ENCODE data around the gene PAK4. TPM values are rescaled to one million over a fixed set of nuclear protein-coding genes. Genes with fewer than 3 reads are reported as not detected.

PAK4 gene
- total and polyA plus RNA-seq, 9 of the 15 experiments (the other 6 are each of a cell fraction or from before 2014, with no cell fraction given) = 0.21 to 33.5 (median 5.8) TPM

DNA sequence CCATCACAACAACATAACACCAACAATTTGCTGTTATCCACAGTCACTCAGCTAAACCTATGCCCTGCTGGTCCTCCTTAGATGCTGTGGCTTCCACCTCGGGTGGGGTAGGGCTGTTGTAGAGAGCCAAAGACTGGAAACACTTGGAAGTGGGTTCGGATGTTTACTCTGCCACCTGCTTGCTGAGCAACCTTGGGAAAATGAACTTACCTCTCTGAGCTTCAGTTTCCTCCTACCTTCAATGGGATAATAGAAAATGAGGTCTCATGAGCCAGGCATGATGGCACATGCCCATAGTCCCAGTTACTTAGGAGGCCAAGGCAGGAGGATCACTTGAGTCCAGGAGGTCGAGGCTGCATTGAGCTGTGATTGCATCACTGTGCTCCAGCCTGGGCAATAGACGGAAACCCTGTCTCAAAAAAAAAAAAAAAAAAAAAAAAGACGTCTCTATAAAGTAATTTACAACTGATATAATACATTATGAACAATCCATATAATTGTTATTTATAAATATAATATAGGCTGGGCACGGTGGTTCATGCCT lies 81.8 kb downstream of the PAK4 start:
- intact Hi-C loops (cut with micrococcal nuclease) (loop anchor here (5.0 kb wide), 1 partner anchor 85 kb away; no protein-coding TSS in a partner anchor), in situ Hi-C loops (cut with MboI) (no loop called here)
- H3K36me3 ChIP-seq (ENCODE audit: control insufficient read depth, insufficient read depth, low read length) = no peaks in the 10 kb centered on the region
- no peak overlapping the region for H3K4me3 ChIP-seq
- no TSS peak for BruUV-seq (replicated peaks)
- FAIRE-seq (no peak), ATAC-seq (no peak), DNase-seq (ENCODE audit: extremely low read depth in 1 of 4, low spot score in 3 of 4) (no peak)
- H3K79me2 ChIP-seq (ENCODE audit: control insufficient read depth, insufficient read depth, low read length) = no peaks in the 10 kb centered on the region
- no peaks in the 10 kb centered on the region; the same call in 1 of the 2 replicates for H4K20me1 ChIP-seq (replicated peaks; ENCODE audit: control insufficient read depth, insufficient read depth, low read length)
- H2AFZ ChIP-seq (ENCODE audit: low read depth, low read length) = no peak overlapping the region
- no peaks in the 10 kb centered on the region for H3K9me3 ChIP-seq (replicated peaks; ENCODE audit: control insufficient read depth, insufficient read depth, low read depth, low read length)
- H3K27me3 ChIP-seq (ENCODE audit: control insufficient read depth in 2 of 2, insufficient read depth in 2 of 2, low read length in 2 of 2) = no peaks in the 10 kb centered on the region
- 35% methylated on average over 6 of the region's 6 CpGs for WGBS (ENCODE audit: insufficient coverage, low coverage, missing lambda C conversion rate)
- ChIA-PET CTCF (ENCODE audit: low intra/inter-chr PET ratio) (interaction anchor here (0.7 kb wide), 1 partner anchor 243 kb away, joined by 4 read pairs; no protein-coding TSS in a partner anchor), POLR2A (interaction anchor here (0.6 to 0.7 kb wide), 3 partner anchors 82 to 176 kb away, joined by 3 read pairs; partner anchors contain the start of gene PAK4)
- peaks cover 19 to 30% of the 10 kb centered on the region in 2 experiments for H3K4me1 ChIP-seq (replicated peaks in 1 of 2; ENCODE audit: control insufficient read depth in 2 of 2, insufficient read depth in 2 of 2, low read length in 2 of 2)
- no peak overlapping the region for H3K4me2 ChIP-seq (ENCODE audit: insufficient read depth, low read length)
- no peak overlapping the region for H3K9ac ChIP-seq (ENCODE audit: insufficient read depth in 1 of 2, low read depth in 2 of 2, low read length in 2 of 2)
- no peaks in the 10 kb centered on the region for H3K9me1 ChIP-seq (ENCODE audit: control insufficient read depth, insufficient read depth, low read length)
- H3K27ac ChIP-seq (ENCODE audit: extremely low read depth, low read depth, low read length) = no peak overlapping the region
- TF ChIP-seq TAF15 (IDR thresholded peaks at IDR 0.05; ENCODE audit: low read depth, low read length) (no peak), MYC (IDR thresholded peaks at IDR 0.05; ENCODE audit: low read depth, low read length) (no peak), MYC (CRISPR knock-in tag; IDR thresholded peaks at IDR 0.05; ENCODE audit: borderline replicate concordance, low read depth) (no peak), ZFP36 (IDR thresholded peaks at IDR 0.05; ENCODE audit: low read depth, low read length, partially characterized antibody) (peak; percentile 56), FOXA1 (IDR thresholded peaks at IDR 0.05; ENCODE audit: borderline replicate concordance) (no peak), POLR3A (IDR thresholded peaks at IDR 0.05; ENCODE audit: borderline replicate concordance, extremely low read depth, insufficient read depth, insufficient read length) (no peak), CBX5 (IDR thresholded peaks at IDR 0.05; ENCODE audit: borderline replicate concordance, low read depth) (no peak), NFIX (CRISPR knock-in tag; IDR thresholded peaks at IDR 0.05; ENCODE audit: low read depth) (no peak), TRIM24 (IDR thresholded peaks at IDR 0.05) (peak in 1 of 2 experiments; percentile 57; a peak in 1 of 4 replicates), JUND (IDR thresholded peaks at IDR 0.05; ENCODE audit: borderline replicate concordance, low read depth, low read length) (no peak), JUND (tag; IDR thresholded peaks at IDR 0.05; ENCODE audit: borderline replicate concordance, low read depth, low read length) (no peak), MNT (conservative IDR thresholded peaks at IDR 0.05) (no peak), XRCC5 (IDR thresholded peaks at IDR 0.05; ENCODE audit: low read depth, low read length) (no peak), MTF1 (CRISPR knock-in tag; IDR thresholded peaks at IDR 0.05; ENCODE audit: borderline replicate concordance) (no peak), SP2 (IDR thresholded peaks at IDR 0.05; ENCODE audit: extremely low read depth, low read depth, low read length, poor library complexity, severe bottlenecking) (no peak), ZNF707 (CRISPR knock-in tag; conservative IDR thresholded peaks at IDR 0.05) (no peak), MTA3 (IDR thresholded peaks at IDR 0.05; ENCODE audit: borderline replicate concordance) (no peak), FOSL1 (tag; conservative IDR thresholded peaks at IDR 0.05) (no peak)
- TF ChIP-seq, protein P1, sequence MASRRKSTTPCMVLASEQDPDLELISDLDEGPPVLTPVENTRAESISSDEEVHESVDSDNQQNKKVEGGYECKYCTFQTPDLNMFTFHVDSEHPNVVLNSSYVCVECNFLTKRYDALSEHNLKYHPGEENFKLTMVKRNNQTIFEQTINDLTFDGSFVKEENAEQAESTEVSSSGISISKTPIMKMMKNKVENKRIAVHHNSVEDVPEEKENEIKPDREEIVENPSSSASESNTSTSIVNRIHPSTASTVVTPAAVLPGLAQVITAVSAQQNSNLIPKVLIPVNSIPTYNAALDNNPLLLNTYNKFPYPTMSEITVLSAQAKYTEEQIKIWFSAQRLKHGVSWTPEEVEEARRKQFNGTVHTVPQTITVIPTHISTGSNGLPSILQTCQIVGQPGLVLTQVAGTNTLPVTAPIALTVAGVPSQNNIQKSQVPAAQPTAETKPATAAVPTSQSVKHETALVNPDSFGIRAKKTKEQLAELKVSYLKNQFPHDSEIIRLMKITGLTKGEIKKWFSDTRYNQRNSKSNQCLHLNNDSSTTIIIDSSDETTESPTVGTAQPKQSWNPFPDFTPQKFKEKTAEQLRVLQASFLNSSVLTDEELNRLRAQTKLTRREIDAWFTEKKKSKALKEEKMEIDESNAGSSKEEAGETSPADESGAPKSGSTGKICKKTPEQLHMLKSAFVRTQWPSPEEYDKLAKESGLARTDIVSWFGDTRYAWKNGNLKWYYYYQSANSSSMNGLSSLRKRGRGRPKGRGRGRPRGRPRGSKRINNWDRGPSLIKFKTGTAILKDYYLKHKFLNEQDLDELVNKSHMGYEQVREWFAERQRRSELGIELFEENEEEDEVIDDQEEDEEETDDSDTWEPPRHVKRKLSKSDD (conservative IDR thresholded peaks at IDR 0.05; ENCODE audit: low read length) = no peak
